ENCODE measurements around the gene HCFC1R1. TPM values are rescaled to one million over a fixed set of nuclear protein-coding genes. Genes with fewer than 3 reads are reported as not detected.

The HCFC1R1 gene
- total and polyA plus RNA-seq, 2 donors (not counting 1 experiment from before 2014, with no cell fraction given): 17.9 to 24.8 TPM

- H3K27me3 Mint-ChIP-seq: peaks cover 9% of the 10 kb centered on the region
- WGBS (ENCODE audit: insufficient coverage): 9% methylated on average over 56 of the region's 58 CpGs
- no peaks in the 10 kb centered on the region for H4K20me1 ChIP-seq (ENCODE audit: control insufficient read depth, insufficient read depth, low read length, poor library complexity, severe bottlenecking)
- H3K4me1 Mint-ChIP-seq: peaks cover 25% of the 10 kb centered on the region
- H3K9me3 ChIP-seq (ENCODE audit: control extremely low read depth in 1 of 3, control insufficient read depth in 2 of 3, insufficient read depth in 1 of 3, low read length in 2 of 3): peaks cover 0 to 16% (median 0%) of the 10 kb centered on the region in 3 donors
- H3K4me3 Mint-ChIP-seq: peak overlapping the region; percentile 85
- ChIA-PET POLR2A (interaction anchor here (1.1 to 1.7 kb wide), 4 partner anchors 16 to 28 kb away, joined by 4 to 10 read pairs (median 7); partner anchors contain the start of genes HCFC1R1 and TNFRSF12A), CTCF (interaction anchor here (0.6 to 9.6 kb wide), 17 partner anchors 14 to 161 kb away, joined by 3 to 213 read pairs (median 4); partner anchors contain the start of genes CLDN6, HCFC1R1, THOC6 and TNFRSF12A)
- H3K36me3 ChIP-seq (replicated peaks in 1 of 2; ENCODE audit: control extremely low read depth in 1 of 2, control insufficient read depth in 1 of 2, extremely low read depth in 1 of 2, insufficient read depth in 2 of 2, low read length in 1 of 2): no peaks in the 10 kb centered on the region
- no peak overlapping the region for H3K27ac ChIP-seq (ENCODE audit: low read length in 2 of 2)
- H3K27ac Mint-ChIP-seq: peak overlapping the region; percentile 89
- peaks cover 0 to 9% (median 4%) of the 10 kb centered on the region in 4 experiments for H3K27me3 ChIP-seq (replicated peaks in 1 of 4; ENCODE audit: control extremely low read depth in 1 of 4, control insufficient read depth in 3 of 4, insufficient read depth in 4 of 4, low read length in 3 of 4)
- no peaks in the 10 kb centered on the region for H3K9me3 Mint-ChIP-seq (ENCODE audit: insufficient read depth)
- H3K4me1 ChIP-seq (ENCODE audit: control insufficient read depth in 2 of 2, insufficient read depth in 2 of 2, low read length in 2 of 2): peaks cover 24 to 30% of the 10 kb centered on the region in 2 donors
- TF ChIP-seq EZH2 (IDR thresholded peaks at IDR 0.05; ENCODE audit: borderline replicate concordance, insufficient read depth, low read depth, low read length, poor library complexity, severe bottlenecking) (no peak), CTCF (IDR thresholded peaks at IDR 0.05) (peak; percentile 57)
- ATAC-seq (ENCODE audit: low read depth) (peak; percentile 97), DNase-seq (peak; percentile 99)
- no peak overlapping the region for H2AFZ ChIP-seq (ENCODE audit: insufficient read depth, low read depth, low read length, poor library complexity, severe bottlenecking)
- intact Hi-C loops (cut with micrococcal nuclease): loop anchor here (1.0 kb wide), 4 partner anchors 17 to 25 kb away; partner anchors contain the start of genes PKMYT1, THOC6 and TNFRSF12A
- peak overlapping the region; percentile 51 for H3K4me2 ChIP-seq (replicated peaks; ENCODE audit: low read depth, low read length, poor library complexity, severe bottlenecking)
- H3K9ac ChIP-seq (ENCODE audit: low read length): no peak overlapping the region
- no peak overlapping the region for H3K4me3 ChIP-seq (ENCODE audit: control extremely low read depth in 1 of 5, extremely low read depth in 1 of 5, insufficient read depth in 1 of 5, low read depth in 2 of 5, low read length in 4 of 5)
- H3K79me2 ChIP-seq (ENCODE audit: control insufficient read depth, insufficient read depth, low read length): no peaks in the 10 kb centered on the region
Observed at GRCh38 chr16:3003582-3004270, 20.0 kb downstream of the HCFC1R1 start.

GRCh38 chr16:3001316-3001715, 22.4 kb downstream of the HCFC1R1 start:
- Mint-ChIP-seq H3K4me3 (no peak overlapping the region), H3K4me1 (peaks cover 6% of the 10 kb centered on the region), H3K27ac (peak overlapping the region; percentile 74), H3K27me3 (peaks cover 3% of the 10 kb centered on the region), H3K9me3 (ENCODE audit: insufficient read depth) (no peaks in the 10 kb centered on the region)
- ChIA-PET POLR2A (no interaction called here), CTCF (interaction anchor here (9.6 kb wide), 1 partner anchor 28 kb away, joined by 213 read pairs; no protein-coding TSS in a partner anchor)
- H3K4me1 ChIP-seq (ENCODE audit: control insufficient read depth in 2 of 2, insufficient read depth in 2 of 2, low read length in 2 of 2): peaks cover 3 to 8% of the 10 kb centered on the region in 2 donors
- no peak overlapping the region for H3K4me3 ChIP-seq (ENCODE audit: control extremely low read depth in 1 of 5, extremely low read depth in 1 of 5, insufficient read depth in 1 of 5, low read depth in 2 of 5, low read length in 4 of 5)
- DNase-seq (no peak), ATAC-seq (ENCODE audit: low read depth) (no peak)
- H3K79me2 ChIP-seq (ENCODE audit: control insufficient read depth, insufficient read depth, low read length): no peaks in the 10 kb centered on the region
- 76% methylated on average over 11 of the region's 12 CpGs for WGBS (ENCODE audit: insufficient coverage)
- H4K20me1 ChIP-seq (ENCODE audit: control insufficient read depth, insufficient read depth, low read length, poor library complexity, severe bottlenecking): no peaks in the 10 kb centered on the region
- no peak overlapping the region for H3K4me2 ChIP-seq (replicated peaks; ENCODE audit: low read depth, low read length, poor library complexity, severe bottlenecking)
- peaks cover 0 to 5% (median 0%) of the 10 kb centered on the region in 3 donors for H3K9me3 ChIP-seq (ENCODE audit: control extremely low read depth in 1 of 3, control insufficient read depth in 2 of 3, insufficient read depth in 1 of 3, low read length in 2 of 3)
- no peak overlapping the region for H3K9ac ChIP-seq (ENCODE audit: low read length)
- intact Hi-C loops (cut with micrococcal nuclease): no loop called here
- no peak overlapping the region for H3K27ac ChIP-seq (ENCODE audit: low read length in 2 of 2)
- TF ChIP-seq CTCF (IDR thresholded peaks at IDR 0.05): no peak
- no peak for TF ChIP-seq EZH2 (IDR thresholded peaks at IDR 0.05; ENCODE audit: borderline replicate concordance, insufficient read depth, low read depth, low read length, poor library complexity, severe bottlenecking)
- no peak overlapping the region for H2AFZ ChIP-seq (ENCODE audit: insufficient read depth, low read depth, low read length, poor library complexity, severe bottlenecking)
- H3K36me3 ChIP-seq (replicated peaks in 1 of 2; ENCODE audit: control extremely low read depth in 1 of 2, control insufficient read depth in 1 of 2, extremely low read depth in 1 of 2, insufficient read depth in 2 of 2, low read length in 1 of 2): no peaks in the 10 kb centered on the region
- peaks cover 0 to 8% (median 0%) of the 10 kb centered on the region in 4 experiments for H3K27me3 ChIP-seq (replicated peaks in 1 of 4; ENCODE audit: control extremely low read depth in 1 of 4, control insufficient read depth in 3 of 4, insufficient read depth in 4 of 4, low read length in 3 of 4)
